ENCODE data around the gene SLC30A3.

The SLC30A3 gene

GRCh38 chr2:27263287-27264252, 723 bp upstream of the SLC30A3 start:
- H3K27ac ChIP-seq: no peak overlapping the region
- TF ChIP-seq CTCF (IDR thresholded peaks at IDR 0.05) (no peak), ZFX (IDR thresholded peaks at IDR 0.05; ENCODE audit: borderline replicate concordance) (no peak)

GRCh38 chr2:27261926-27262298, 935 bp downstream of the SLC30A3 start:
- no peak overlapping the region for H3K27ac ChIP-seq
- TF ChIP-seq CTCF (IDR thresholded peaks at IDR 0.05): no peak
- TF ChIP-seq ZFX (IDR thresholded peaks at IDR 0.05; ENCODE audit: borderline replicate concordance): no peak

- TF ChIP-seq ZFX (IDR thresholded peaks at IDR 0.05; ENCODE audit: borderline replicate concordance) (no peak), CTCF (IDR thresholded peaks at IDR 0.05) (no peak)
- H3K27ac ChIP-seq: no peak overlapping the region
These were observed 1.5 kb downstream of the SLC30A3 start for GRCh38 chr2:27261241-27261925.

DNA sequence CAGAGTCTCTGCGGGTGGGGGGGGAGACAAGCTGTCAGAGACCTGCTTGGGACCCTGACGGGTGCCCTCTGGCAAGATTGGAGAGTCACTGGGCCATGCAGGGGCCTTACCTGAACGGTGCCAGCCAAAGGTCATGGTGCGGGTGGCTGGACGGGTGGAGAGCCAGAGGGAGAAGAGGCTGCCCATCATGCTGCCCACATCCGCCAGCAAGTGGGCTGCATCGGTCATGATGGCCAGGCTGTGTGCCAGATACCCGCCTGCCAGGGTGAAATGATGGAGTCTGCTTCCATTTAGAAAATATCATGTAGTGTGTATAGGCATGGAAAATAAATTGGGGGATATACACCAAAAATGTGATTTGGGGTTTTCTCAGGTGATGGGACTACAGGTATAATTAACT, 4.8 kb downstream of the SLC30A3 start:
- TF ChIP-seq ZFX (IDR thresholded peaks at IDR 0.05; ENCODE audit: borderline replicate concordance): no peak
- TF ChIP-seq CTCF (IDR thresholded peaks at IDR 0.05): no peak
- no peak overlapping the region for H3K27ac ChIP-seq

- TF ChIP-seq CTCF (IDR thresholded peaks at IDR 0.05): no peak
- no peak for TF ChIP-seq ZFX (IDR thresholded peaks at IDR 0.05; ENCODE audit: borderline replicate concordance)
- H3K27ac ChIP-seq: no peak overlapping the region
These were observed 5.9 kb downstream of the SLC30A3 start for GRCh38 chr2:27256855-27257454.

DNA sequence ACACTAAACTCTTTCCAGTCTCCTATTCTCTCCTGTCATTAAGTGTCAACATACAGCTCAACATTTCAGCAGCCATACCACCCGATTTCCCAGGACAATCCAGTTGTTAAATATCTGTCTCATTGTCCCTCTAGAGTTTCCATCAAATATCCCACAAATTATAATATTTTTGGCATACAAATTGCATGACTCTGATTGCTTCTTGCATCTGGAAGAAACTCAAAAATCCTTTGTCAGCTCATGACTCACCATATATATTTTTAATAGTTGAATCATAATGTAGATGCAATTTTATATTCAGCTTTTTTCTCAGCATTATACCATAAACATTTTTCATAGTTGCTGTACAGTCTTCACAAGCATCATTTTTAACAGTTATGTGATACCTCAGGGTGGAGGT, 7.2 kb downstream of the SLC30A3 start:
- no peak overlapping the region for H3K27ac ChIP-seq
- TF ChIP-seq CTCF (IDR thresholded peaks at IDR 0.05) (no peak), ZFX (IDR thresholded peaks at IDR 0.05; ENCODE audit: borderline replicate concordance) (no peak)
